Subcutaneous abdominal adipose tissue (tissue), 5 donors: ENCODE results near the gene DPM1.
"Not testable (repeated sequence)": the region's sequence is repeated elsewhere in the genome, so short reads cannot be mapped to it uniquely, and the experiment has no call there.

Experiments used
- H3K27ac ChIP-seq: one replicate; pipeline ENCODE4 v1.7.0; 2013; ENCODE audit warnings: low read depth, mild to moderate bottlenecking, inconsistent platforms, low read length, moderate library complexity
- H3K27me3 ChIP-seq, 5 donors: one replicate each; pipeline ENCODE4 v1.7.0; 2013; ENCODE audit warnings: low read length in 5 of 5, inconsistent platforms in 1 of 5; ENCODE audit not compliant: control insufficient read depth in 5 of 5, insufficient read depth in 4 of 5
- H3K36me3 ChIP-seq, 5 donors: one replicate each; pipeline ENCODE4 v1.7.0; 2013; ENCODE audit warnings: low read length in 5 of 5; ENCODE audit not compliant: control insufficient read depth in 5 of 5, insufficient read depth in 5 of 5
- H3K4me1 ChIP-seq, 5 donors: one replicate each; pipeline ENCODE4 v1.7.0; 2013; ENCODE audit warnings: low read length in 5 of 5, mild to moderate bottlenecking in 3 of 5, moderate library complexity in 1 of 5; ENCODE audit not compliant: control insufficient read depth in 5 of 5, insufficient read depth in 5 of 5
- H3K4me3 ChIP-seq, 5 donors: one replicate each; pipeline ENCODE4 v1.7.0; 2013; ENCODE audit warnings: low read length in 5 of 5, low read depth in 1 of 5
- H3K9ac ChIP-seq, 5 donors: one replicate each; pipeline ENCODE4 v1.7.0; 2013; ENCODE audit warnings: low read length in 5 of 5, mild to moderate bottlenecking in 4 of 5, moderate library complexity in 3 of 5
- H3K9me3 ChIP-seq, 5 donors: one replicate each; pipeline ENCODE4 v1.7.0; 2013; ENCODE audit warnings: low read length in 5 of 5; ENCODE audit not compliant: control insufficient read depth in 5 of 5
- donor health status: healthy.
- donor health status: healthy.
- donor health status: healthy.
- donor health status: healthy.
- donor health status: healthy.

The DPM1 gene

GRCh38 chr20:50980851-50981713 is 22.8 kb upstream of the DPM1 start:
- Histone ChIP-seq H3K27me3 (peaks cover 8 to 28% (median 17%) of the 10 kb centered on the region in 5 donors), H3K9ac (no peak overlapping the region), H3K27ac (no peak overlapping the region), H3K4me1 (peaks cover 0 to 8% (median 0%) of the 10 kb centered on the region in 5 donors), H3K4me3 (peak overlapping the region in 2 of 5 donors; percentile 8 to 38), H3K36me3 (no peaks in the 10 kb centered on the region), H3K9me3 (no peaks in the 10 kb centered on the region)

GRCh38 chr20:50980071-50980681 is 21.8 kb upstream of the DPM1 start:
- Histone ChIP-seq H3K4me3 (no peak overlapping the region), H3K9ac (no peak overlapping the region), H3K27ac (no peak overlapping the region), H3K36me3 (no peaks in the 10 kb centered on the region), H3K4me1 (peaks cover 0 to 8% (median 0%) of the 10 kb centered on the region in 5 donors), H3K27me3 (peaks cover 11 to 31% (median 18%) of the 10 kb centered on the region in 5 donors), H3K9me3 (no peaks in the 10 kb centered on the region)

GRCh38 chr20:50978533-50978932 is 20.2 kb upstream of the DPM1 start:
- H3K36me3 ChIP-seq, H3K9me3 ChIP-seq, H3K27ac ChIP-seq, H3K4me1 ChIP-seq, H3K4me3 ChIP-seq, H3K9ac ChIP-seq: not testable (repeated sequence)
- peaks cover 8 to 25% (median 19%) of the 10 kb centered on the region in 5 donors for H3K27me3 ChIP-seq

- no peak overlapping the region for H3K9ac ChIP-seq
- peaks cover 0 to 8% (median 0%) of the 10 kb centered on the region in 5 donors for H3K4me1 ChIP-seq
- no peak overlapping the region for H3K27ac ChIP-seq
- no peaks in the 10 kb centered on the region for H3K36me3 ChIP-seq
- H3K9me3 ChIP-seq = no peaks in the 10 kb centered on the region
- peaks cover 8 to 25% (median 19%) of the 10 kb centered on the region in 5 donors for H3K27me3 ChIP-seq
- no peak overlapping the region for H3K4me3 ChIP-seq
Observed at GRCh38 chr20:50977066-50978021, 19.0 kb upstream of the DPM1 start.

- Histone ChIP-seq H3K36me3 (no peaks in the 10 kb centered on the region), H3K27me3 (peaks cover 4 to 18% (median 15%) of the 10 kb centered on the region in 5 donors)
Observed at GRCh38 chr20:50975701-50976330, 17.5 kb upstream of the DPM1 start.

GRCh38 chr20:50969912-50970311 is 11.6 kb upstream of the DPM1 start:
- Histone ChIP-seq H3K9me3 (no peaks in the 10 kb centered on the region), H3K4me3 (no peak overlapping the region), H3K27me3 (peaks cover 0 to 6% (median 0%) of the 10 kb centered on the region in 5 donors), H3K27ac (no peak overlapping the region), H3K36me3 (no peaks in the 10 kb centered on the region), H3K4me1 (no peaks in the 10 kb centered on the region), H3K9ac (no peak overlapping the region)

More at GRCh38 chr20:50975701-50976330, 17.5 kb upstream of the DPM1 start:
- Histone ChIP-seq H3K27ac (no peak overlapping the region), H3K9ac (no peak overlapping the region), H3K4me3 (no peak overlapping the region), H3K4me1 (peaks cover 0 to 2% (median 0%) of the 10 kb centered on the region in 5 donors), H3K9me3 (no peaks in the 10 kb centered on the region)

- no peaks in the 10 kb centered on the region for H3K4me1 ChIP-seq
- H3K4me3 ChIP-seq = no peak overlapping the region
- no peaks in the 10 kb centered on the region for H3K9me3 ChIP-seq
Observed at GRCh38 chr20:50969435-50969834, 11.1 kb upstream of the DPM1 start.

GRCh38 chr20:50968289-50968688 is 10.0 kb upstream of the DPM1 start:
- Histone ChIP-seq H3K36me3 (no peaks in the 10 kb centered on the region), H3K9me3 (no peaks in the 10 kb centered on the region)

More at GRCh38 chr20:50969435-50969834, 11.1 kb upstream of the DPM1 start:
- H3K27me3 ChIP-seq = peaks cover 0 to 6% (median 0%) of the 10 kb centered on the region in 5 donors
- H3K9ac ChIP-seq = no peak overlapping the region
- H3K27ac ChIP-seq = no peak overlapping the region
- no peaks in the 10 kb centered on the region for H3K36me3 ChIP-seq

GRCh38 chr20:50967586-50967985 is 9.3 kb upstream of the DPM1 start:
- H3K27me3 ChIP-seq = peaks cover 0 to 6% (median 0%) of the 10 kb centered on the region in 5 donors
- H3K36me3 ChIP-seq = no peaks in the 10 kb centered on the region
- H3K4me1 ChIP-seq = no peaks in the 10 kb centered on the region
- no peaks in the 10 kb centered on the region for H3K9me3 ChIP-seq
- H3K27ac ChIP-seq = no peak overlapping the region
- H3K9ac ChIP-seq = no peak overlapping the region
- H3K4me3 ChIP-seq = no peak overlapping the region

More at GRCh38 chr20:50968289-50968688, 10.0 kb upstream of the DPM1 start:
- no peak overlapping the region for H3K27ac ChIP-seq
- peaks cover 0 to 6% (median 0%) of the 10 kb centered on the region in 5 donors for H3K27me3 ChIP-seq
- H3K4me1 ChIP-seq = no peaks in the 10 kb centered on the region
- no peak overlapping the region for H3K9ac ChIP-seq
- H3K4me3 ChIP-seq = no peak overlapping the region
